OCI-LY3 (cell line): ENCODE measurements around the gene YPEL4.

ENCODE experiments used
- H2AFZ ChIP-seq: fragments of 200-600, 300-600 bp; shearing (Covaris generic); 2 replicates; pipeline ENCODE4 v1.6.0; 2014; ENCODE audit warnings: antibody characterized with exemption, low read depth, low read length
- H3K27ac ChIP-seq: fragments of 200-600, 300-600 bp; sonication (generic); 2 replicates; pipeline ENCODE4 v1.5.1; 2014; ENCODE audit warnings: mild to moderate bottlenecking, low read length, moderate library complexity, mixed read lengths
- H3K27me3 ChIP-seq: fragments of 200-600, 300-600 bp; sonication (generic); 2 replicates; pipeline ENCODE4 v1.6.1; 2014; ENCODE audit warnings: low read depth, low read length, mixed read lengths
- H3K36me3 ChIP-seq: fragments of 200-600, 300-600 bp; sonication (generic); replicated peaks from 2 replicates; pipeline ENCODE3; 2014; ENCODE audit warnings: low read depth, low read length, mixed read lengths
- H3K4me1 ChIP-seq: fragments of 300-600, 200-600 bp; sonication (generic); 2 replicates; pipeline ENCODE4 v1.6.1; 2014; ENCODE audit warnings: low read length, mixed read lengths
- H3K4me2 ChIP-seq: fragments of 200-600, 300-600 bp; sonication (generic); 2 replicates; pipeline ENCODE4 v1.6.1; 2014; ENCODE audit warnings: low read length, mixed read lengths
- H3K4me3 ChIP-seq: fragments of 300-600, 200-600 bp; sonication (generic); 2 replicates; pipeline ENCODE4 v1.5.1; 2014; ENCODE audit warnings: antibody characterized with exemption, mild to moderate bottlenecking, low read length, moderate library complexity
- H3K79me2 ChIP-seq: fragments of 300-600, 200-600 bp; shearing (Covaris generic); 2 replicates; pipeline ENCODE4 v1.6.1; 2014; ENCODE audit warnings: mild to moderate bottlenecking, low read length, mixed read lengths
- H3K9ac ChIP-seq: fragments of 300-600, 200-600 bp; shearing (Covaris generic); 2 replicates; pipeline ENCODE4 v1.6.0; 2014; ENCODE audit warnings: mild to moderate bottlenecking, low read length, moderate library complexity
- H3K9me3 ChIP-seq: fragments of 200-600, 300-600 bp; shearing (Covaris generic); 2 replicates; pipeline ENCODE4 v1.6.1; 2014; ENCODE audit warnings: low read length, mixed read lengths; ENCODE audit not compliant: insufficient read depth
- H4K20me1 ChIP-seq: fragments of 200-600, 300-600 bp; sonication (generic); 2 replicates; pipeline ENCODE4 v1.6.1; 2016; ENCODE audit warnings: low read length, mixed read lengths; ENCODE audit not compliant: insufficient read depth
- CTCF ChIP-seq: fragments of 200-600, 300-600 bp; sonication (generic); IDR thresholded peaks from 2 replicates; pipeline ENCODE4 v1.5.1; 2014; ENCODE audit warnings: antibody characterized with exemption, low read length, low read depth
- EZH2phosphoT487 ChIP-seq: fragments of 200-600 bp; shearing (Covaris generic); IDR thresholded peaks from 2 replicates; pipeline ENCODE4 v1.6.1; 2018; ENCODE audit warnings: antibody characterized with exemption, mixed run types, low read depth

The YPEL4 gene

DNA sequence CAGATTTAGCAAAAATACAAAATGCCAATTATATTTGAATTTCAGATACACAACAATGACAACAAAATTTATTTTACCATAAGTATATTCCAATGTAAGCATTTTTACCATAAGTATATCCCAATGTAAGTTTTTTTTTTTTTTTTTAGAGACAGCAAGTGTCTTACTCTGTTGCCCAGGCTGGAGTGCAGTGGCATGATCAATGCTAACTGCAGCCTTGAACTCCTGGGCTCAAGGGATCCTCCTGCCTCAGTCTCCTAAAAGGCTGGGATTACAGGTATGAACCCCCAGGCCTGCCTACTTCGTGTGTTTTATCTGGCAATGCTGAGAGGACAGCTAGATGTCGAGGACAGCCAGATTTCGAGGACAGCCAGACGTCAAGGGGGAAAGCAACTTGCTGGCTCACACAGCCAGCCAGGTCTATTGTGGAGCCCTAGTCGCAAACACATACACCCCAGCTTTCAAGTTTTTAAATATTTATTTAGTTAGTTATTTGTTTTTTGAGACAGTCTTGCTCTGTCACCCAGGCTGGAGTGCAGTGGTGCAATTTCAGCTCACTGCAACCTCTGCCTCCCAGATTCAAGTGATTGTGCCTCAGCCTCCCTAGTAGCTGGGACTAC is 53.3 kb downstream of the YPEL4 start:
- TF ChIP-seq CTCF (no peak), EZH2phosphoT487 (no peak)
- no peaks in the 10 kb centered on the region for H3K4me1 ChIP-seq

More for the DNA sequence above, 53.3 kb downstream of the YPEL4 start:
- no peaks in the 10 kb centered on the region for H3K36me3 ChIP-seq
- no peak overlapping the region for H3K4me3 ChIP-seq
- H3K9ac ChIP-seq = no peak overlapping the region
- H3K4me2 ChIP-seq = no peak overlapping the region
- no peak overlapping the region for H2AFZ ChIP-seq
- H3K79me2 ChIP-seq = no peaks in the 10 kb centered on the region
- no peaks in the 10 kb centered on the region for H3K9me3 ChIP-seq
- H4K20me1 ChIP-seq = no peaks in the 10 kb centered on the region
- no peak overlapping the region for H3K27ac ChIP-seq
- peaks cover 23% of the 10 kb centered on the region for H3K27me3 ChIP-seq
